ENCODE results near the gene SMTNL2.
"Not testable (repeated sequence)": the region's sequence is repeated elsewhere in the genome, so short reads cannot be mapped to it uniquely, and the experiment has no call there.

SMTNL2 gene

DNA sequence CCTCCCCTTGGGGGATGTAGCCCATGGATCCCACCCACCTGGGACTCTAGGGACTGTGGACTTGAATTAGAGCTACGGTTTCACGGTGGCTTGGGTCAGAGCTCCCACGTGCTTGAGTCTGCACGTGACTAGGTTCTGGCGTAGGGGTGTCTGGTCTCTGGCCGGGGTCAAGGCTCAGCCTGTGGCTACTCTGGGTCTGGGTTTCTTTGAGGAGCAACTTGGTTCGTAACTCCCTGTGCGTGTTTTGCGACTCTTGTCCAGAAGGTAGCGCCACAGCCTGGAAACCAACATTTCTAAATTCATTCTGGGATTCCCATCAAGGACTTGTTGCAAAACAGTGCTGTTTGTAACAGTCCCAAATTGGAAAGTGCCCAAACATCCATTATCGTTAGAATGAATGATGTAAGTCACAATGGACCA, 23.5 kb upstream of the SMTNL2 start:
- no peak for TF ChIP-seq ZNF274 (IDR thresholded peaks at IDR 0.05; ENCODE audit: low read depth, low read length)
- no peak overlapping the region for H3K4me3 ChIP-seq (ENCODE audit: low read length)

- H3K4me3 ChIP-seq (ENCODE audit: low read length): no peak overlapping the region
- no peak for TF ChIP-seq ZNF274 (IDR thresholded peaks at IDR 0.05; ENCODE audit: low read depth, low read length)
Measured at GRCh38 chr17:4562015-4562969, 22.0 kb upstream of the SMTNL2 start.

- TF ChIP-seq ZNF274 (IDR thresholded peaks at IDR 0.05; ENCODE audit: low read depth, low read length): no peak
Measured at GRCh38 chr17:4565209-4566141, 18.9 kb upstream of the SMTNL2 start.

DNA sequence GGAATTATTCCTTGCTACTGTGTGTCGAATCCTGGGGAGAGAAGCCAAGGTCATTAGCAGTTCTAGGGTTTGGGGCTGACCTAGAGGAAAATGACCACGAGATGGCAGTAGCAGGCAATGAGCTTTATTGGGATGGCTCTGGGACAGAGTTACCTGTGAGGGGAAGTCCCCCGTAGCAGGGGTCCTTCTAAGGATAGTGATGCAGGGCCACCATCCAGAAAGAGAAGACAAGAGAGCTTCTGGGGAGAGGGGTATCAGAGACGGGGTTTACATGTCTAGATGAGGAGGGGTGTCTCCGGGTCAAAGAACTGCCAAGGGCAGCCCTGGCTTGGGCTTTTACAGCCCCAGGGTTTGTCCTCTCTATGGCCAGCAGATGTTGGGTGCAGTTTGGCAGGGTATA, 17.5 kb upstream of the SMTNL2 start:
- no peak for TF ChIP-seq ZNF274 (IDR thresholded peaks at IDR 0.05; ENCODE audit: low read depth, low read length)
- no peak overlapping the region for H3K4me3 ChIP-seq (ENCODE audit: low read length)

More at GRCh38 chr17:4565209-4566141, 18.9 kb upstream of the SMTNL2 start:
- no peak overlapping the region for H3K4me3 ChIP-seq (ENCODE audit: low read length)

DNA sequence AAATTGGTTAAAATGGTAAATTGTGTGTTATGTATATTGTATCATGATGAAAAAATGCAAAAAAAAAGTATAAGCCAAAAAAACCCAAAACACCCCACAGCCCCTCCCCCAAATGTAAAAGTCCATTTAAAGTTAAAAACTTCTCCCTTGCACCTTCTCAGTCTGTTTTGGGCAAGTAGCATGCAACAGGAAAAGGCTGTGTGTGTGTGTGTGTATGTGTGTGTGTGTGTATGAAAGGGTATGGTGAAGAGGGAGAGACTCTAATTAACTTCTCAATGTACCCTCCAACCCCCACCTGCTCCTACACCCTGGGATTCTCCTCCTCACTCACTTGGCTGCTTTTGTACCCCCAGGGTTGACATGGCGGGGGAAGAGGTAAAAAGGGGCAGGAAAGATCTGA, 14.7 kb upstream of the SMTNL2 start:
- no peak for TF ChIP-seq ZNF274 (IDR thresholded peaks at IDR 0.05; ENCODE audit: low read depth, low read length)
- no peak overlapping the region for H3K4me3 ChIP-seq (ENCODE audit: low read length)

GRCh38 chr17:4572131-4572530, 12.2 kb upstream of the SMTNL2 start:
- no peak overlapping the region for H3K4me3 ChIP-seq (ENCODE audit: low read length)
- TF ChIP-seq ZNF274 (IDR thresholded peaks at IDR 0.05; ENCODE audit: low read depth, low read length): no peak

DNA sequence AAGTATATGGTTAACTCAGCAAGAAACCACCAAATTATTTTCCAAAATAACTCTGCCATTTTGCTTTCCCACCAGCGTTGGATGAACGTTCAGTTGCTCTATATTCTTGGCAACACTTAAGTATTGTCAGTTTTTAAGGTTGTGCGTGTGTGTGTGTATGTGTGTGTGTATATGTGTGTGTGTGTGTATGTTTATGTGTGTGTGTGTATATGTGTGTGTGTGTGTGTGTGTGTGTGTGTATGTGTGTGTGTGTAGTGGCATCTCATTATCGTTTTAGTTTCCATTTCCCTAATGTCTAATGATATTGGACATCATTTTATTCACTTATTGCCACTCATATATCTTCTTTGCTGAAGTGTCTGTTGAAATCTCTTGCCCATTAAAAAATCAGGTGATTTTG, 11.2 kb upstream of the SMTNL2 start:
- TF ChIP-seq ZNF274 (IDR thresholded peaks at IDR 0.05; ENCODE audit: low read depth, low read length): no peak
- H3K4me3 ChIP-seq (ENCODE audit: low read length): no peak overlapping the region

DNA sequence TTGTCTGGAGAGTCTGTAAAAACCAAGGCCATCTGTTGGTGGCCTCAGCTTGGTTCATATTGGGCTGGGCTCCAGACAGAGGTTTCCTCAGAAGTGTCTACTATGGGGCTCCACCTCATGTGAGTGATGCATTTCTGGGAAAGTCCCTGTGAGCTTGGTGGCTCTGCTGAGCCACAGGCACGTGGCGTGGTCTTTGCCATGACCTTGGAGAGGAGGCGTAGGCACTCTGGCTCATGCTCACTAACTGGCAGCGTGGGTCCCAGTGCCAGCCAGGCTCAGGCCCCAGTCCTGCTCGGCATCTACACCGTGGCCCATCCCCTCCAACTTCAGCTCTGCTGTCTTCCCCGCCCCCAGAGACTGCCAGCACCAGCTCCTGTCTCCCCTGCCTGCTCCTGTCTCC, 10.7 kb upstream of the SMTNL2 start:
- TF ChIP-seq ZNF274 (IDR thresholded peaks at IDR 0.05; ENCODE audit: low read depth, low read length): no peak
- no peak overlapping the region for H3K4me3 ChIP-seq (ENCODE audit: low read length)

DNA sequence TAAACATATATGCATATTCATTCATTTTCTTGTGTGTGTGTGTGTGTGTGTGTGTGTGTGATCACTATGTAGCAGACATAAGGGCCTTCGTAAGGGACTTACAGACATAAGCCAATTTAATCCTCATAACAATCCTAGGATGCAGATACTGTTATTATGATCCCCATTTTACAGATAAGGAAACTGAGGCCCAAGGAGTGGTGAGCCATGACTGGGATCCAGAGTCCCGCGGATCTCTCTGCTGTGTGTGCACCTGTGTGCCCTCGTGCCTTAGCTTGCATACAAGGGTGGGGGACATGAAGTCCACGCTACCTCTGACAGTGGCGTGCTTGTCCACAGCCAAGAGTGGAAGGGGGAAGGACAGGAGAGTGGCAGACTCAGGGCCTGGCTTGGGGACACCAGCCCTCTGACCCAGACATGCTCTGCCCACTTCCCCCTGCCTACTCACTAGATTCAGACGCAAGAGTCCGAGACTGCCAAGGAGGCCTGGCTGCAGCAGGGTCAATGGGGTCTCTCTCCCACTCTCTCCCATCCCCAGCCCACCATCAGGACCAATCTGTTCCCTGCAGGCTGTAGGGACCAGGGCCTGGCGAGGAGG, 9.8 kb upstream of the SMTNL2 start:
- no peak overlapping the region for H3K4me3 ChIP-seq (ENCODE audit: low read length)
- no peak for TF ChIP-seq ZNF274 (IDR thresholded peaks at IDR 0.05; ENCODE audit: low read depth, low read length)

DNA sequence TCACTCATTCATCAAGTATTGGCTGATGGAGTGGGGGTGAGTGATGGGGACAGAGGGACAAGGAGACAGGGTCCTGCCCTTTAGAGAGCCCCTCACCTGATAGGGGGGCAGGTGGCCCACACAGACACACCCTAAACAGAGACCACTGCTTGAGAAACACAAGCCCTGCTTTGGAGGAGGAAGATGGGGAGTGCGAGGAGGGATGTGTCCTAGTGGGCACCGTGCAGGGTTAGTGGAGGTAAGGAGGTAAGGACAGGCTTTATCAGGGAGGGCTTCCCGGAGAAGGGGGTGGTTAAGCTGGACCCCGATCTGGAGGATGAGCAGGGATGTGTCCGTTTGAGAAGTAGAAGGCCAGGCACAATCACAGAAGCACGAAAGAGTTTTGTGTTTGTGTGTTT, 8.2 kb upstream of the SMTNL2 start:
- no peak overlapping the region for H3K4me3 ChIP-seq (ENCODE audit: low read length)
- no peak for TF ChIP-seq ZNF274 (IDR thresholded peaks at IDR 0.05; ENCODE audit: low read depth, low read length)

GRCh38 chr17:4576729-4577322, 7.5 kb upstream of the SMTNL2 start:
- H3K4me3 ChIP-seq (ENCODE audit: low read length): no peak overlapping the region
- TF ChIP-seq ZNF274 (IDR thresholded peaks at IDR 0.05; ENCODE audit: low read depth, low read length): no peak

GRCh38 chr17:4577386-4577993, 6.8 kb upstream of the SMTNL2 start:
- H3K4me3 ChIP-seq (ENCODE audit: low read length): no peak overlapping the region
- TF ChIP-seq ZNF274 (IDR thresholded peaks at IDR 0.05; ENCODE audit: low read depth, low read length): no peak

DNA sequence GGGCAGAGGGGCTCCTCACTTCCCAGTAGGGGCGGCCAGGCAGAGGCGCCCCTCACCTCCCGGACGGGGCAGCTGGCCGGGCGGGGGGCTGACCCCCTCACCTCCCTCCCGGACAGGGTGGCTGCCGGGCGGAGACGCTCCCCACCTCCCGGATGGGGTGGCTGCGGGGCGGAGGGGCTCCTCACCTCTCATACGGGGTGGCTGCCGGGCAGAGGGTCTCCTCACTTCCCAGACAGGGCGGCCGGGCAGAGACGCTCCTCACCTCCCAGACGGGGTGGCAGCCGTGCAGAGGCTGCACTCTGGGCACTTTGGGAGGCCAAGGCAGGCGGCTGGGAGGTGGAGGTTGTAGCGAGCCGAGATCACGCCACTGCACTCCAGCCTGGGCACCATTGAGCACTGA, 6.0 kb upstream of the SMTNL2 start:
- not testable (repeated sequence) for H3K4me3 ChIP-seq (ENCODE audit: low read length)

DNA sequence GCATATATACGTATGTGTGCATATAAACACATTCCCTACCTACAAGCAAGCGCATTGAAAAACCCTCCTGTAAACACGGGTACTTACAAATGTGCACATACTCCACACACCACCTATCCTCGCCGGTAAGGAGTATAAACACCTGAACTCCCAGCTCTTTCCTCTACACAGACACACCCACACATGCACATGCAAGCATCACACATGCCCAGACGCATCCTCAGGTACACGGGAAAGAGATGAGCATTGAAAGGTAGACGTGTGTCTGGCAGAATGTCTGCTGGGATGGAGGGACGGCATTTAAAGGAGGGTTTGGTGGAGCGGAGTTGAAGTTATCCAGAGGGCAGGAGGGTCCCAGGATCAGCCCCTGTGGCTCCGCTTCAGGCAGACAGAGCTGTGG, 4.7 kb upstream of the SMTNL2 start:
- no peak overlapping the region for H3K4me3 ChIP-seq (ENCODE audit: low read length)
- TF ChIP-seq ZNF274 (IDR thresholded peaks at IDR 0.05; ENCODE audit: low read depth, low read length): no peak

All from GM08714 (cell line).